Adrenal gland (tissue), 5 donors: ENCODE measurements around the gene SPRR4.

ENCODE experiments used
- CTCF ChIP-seq, 6 experiments: fragments of 450-650 bp in 4 of 6; fragments of 200-600 bp in 2 of 6; sonication (generic) in 1 of 6; IDR thresholded peaks; 1 replicate in 5 of 6; 2 replicates in 1 of 6; pipeline versions ENCODE4 v1.5.1 to v1.8.0; 2016 to 2021; ENCODE audit warnings: antibody characterized with exemption in 6 of 6, mild to moderate bottlenecking in 2 of 6, moderate library complexity in 1 of 6
- POLR2A ChIP-seq, 2 donors: fragments of 450-650 bp; IDR thresholded peaks; one replicate each; pipeline ENCODE4 v1.6.1; 2017; ENCODE audit warnings: antibody characterized with exemption in 2 of 2, mild to moderate bottlenecking in 2 of 2, moderate library complexity in 1 of 2
- donor health status: DM: no; HTN: no; CAD: no.

GRCh38 chr1:152940614-152941013, 29.8 kb upstream of the SPRR4 start:
- TF ChIP-seq POLR2A (IDR thresholded peaks at IDR 0.05) (no peak), CTCF (IDR thresholded peaks at IDR 0.05) (no peak)
